ENCODE measurements around the gene EIPR1.

EIPR1 gene

DNA sequence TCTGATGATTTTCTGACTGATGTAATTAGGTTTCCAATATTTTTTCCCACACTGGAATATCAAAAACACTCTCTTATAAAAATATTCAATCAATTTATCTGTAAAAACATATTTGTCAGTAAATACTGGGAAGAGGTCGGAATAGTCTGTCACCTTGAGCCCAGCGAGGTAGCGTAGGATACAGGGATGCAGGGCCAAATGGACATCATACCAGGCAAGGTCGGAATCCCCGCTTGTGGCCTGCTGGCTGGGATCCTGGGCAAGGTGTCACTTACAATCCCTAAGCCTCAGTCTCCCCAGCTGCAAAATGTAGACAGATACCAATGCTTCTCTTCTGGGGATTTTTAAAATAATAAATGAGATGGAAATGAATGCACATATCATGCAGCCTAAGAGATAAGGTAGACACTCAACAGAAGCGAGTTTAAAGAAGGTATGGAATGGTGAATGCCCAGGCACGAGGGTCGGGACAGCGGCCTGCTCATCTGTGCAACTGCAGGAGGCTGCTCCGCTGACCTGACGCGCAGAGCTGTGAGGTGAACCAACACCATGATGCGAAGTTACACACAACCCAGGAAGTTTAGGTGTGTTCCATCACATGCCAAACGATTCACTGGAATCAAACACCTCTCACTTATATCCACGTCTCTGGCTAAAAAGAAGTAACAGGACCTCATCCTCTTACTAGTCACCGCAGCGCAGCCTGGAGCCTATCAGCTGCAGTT is 98.2 kb downstream of the EIPR1 start:
- Histone ChIP-seq H3K4me1 (ENCODE audit: insufficient read depth, low read length) (peaks cover 9% of the 10 kb centered on the region), H3K36me3 (ENCODE audit: insufficient read depth, low read length) (no peaks in the 10 kb centered on the region), H2AFZ (ENCODE audit: low read depth, low read length) (no peak overlapping the region), H3K4me3 (ENCODE audit: low read length) (no peak overlapping the region), H3K27me3 (ENCODE audit: insufficient read depth, low read length) (no peaks in the 10 kb centered on the region), H3K9me3 (ENCODE audit: low read length) (no peaks in the 10 kb centered on the region)

DNA sequence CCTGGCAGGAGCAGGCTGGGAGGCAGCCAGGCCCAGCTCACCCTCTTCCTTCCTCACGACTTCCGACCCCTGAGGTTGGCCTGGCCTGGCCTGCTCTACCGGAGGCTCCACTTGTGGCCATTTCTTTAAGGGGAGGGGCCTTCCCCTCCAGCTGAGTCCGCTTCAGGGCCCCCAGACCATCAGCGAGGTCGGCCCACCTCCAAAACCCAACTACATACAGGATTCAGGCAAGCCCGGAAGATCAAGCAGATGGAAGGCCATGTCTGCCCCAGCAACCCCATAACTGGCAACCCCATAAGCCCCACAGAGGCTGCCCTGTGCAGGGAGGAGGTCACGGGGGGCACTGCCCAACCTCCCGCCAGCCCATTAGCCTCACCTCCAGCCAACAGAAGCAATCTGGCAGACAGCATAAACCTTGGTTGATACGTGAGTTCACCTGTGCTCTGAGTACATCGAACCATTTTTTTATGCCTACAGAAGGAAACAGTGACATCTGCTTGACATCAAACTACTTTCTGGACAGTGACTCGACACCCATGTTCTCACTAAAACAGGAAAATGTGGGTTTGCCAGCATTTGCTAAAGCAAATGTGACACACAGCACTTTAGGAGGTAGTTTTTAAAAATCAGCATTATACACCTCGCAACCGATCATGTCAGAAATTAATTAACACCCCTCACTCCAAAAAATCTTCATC is 98.9 kb downstream of the EIPR1 start:
- H3K4me1 ChIP-seq (ENCODE audit: insufficient read depth, low read length): peaks cover 9% of the 10 kb centered on the region
- no peak overlapping the region for H2AFZ ChIP-seq (ENCODE audit: low read depth, low read length)
- H3K36me3 ChIP-seq (ENCODE audit: insufficient read depth, low read length): no peaks in the 10 kb centered on the region
- no peak overlapping the region for H3K4me3 ChIP-seq (ENCODE audit: low read length)
- no peaks in the 10 kb centered on the region for H3K27me3 ChIP-seq (ENCODE audit: insufficient read depth, low read length)
- no peaks in the 10 kb centered on the region for H3K9me3 ChIP-seq (ENCODE audit: low read length)

DNA sequence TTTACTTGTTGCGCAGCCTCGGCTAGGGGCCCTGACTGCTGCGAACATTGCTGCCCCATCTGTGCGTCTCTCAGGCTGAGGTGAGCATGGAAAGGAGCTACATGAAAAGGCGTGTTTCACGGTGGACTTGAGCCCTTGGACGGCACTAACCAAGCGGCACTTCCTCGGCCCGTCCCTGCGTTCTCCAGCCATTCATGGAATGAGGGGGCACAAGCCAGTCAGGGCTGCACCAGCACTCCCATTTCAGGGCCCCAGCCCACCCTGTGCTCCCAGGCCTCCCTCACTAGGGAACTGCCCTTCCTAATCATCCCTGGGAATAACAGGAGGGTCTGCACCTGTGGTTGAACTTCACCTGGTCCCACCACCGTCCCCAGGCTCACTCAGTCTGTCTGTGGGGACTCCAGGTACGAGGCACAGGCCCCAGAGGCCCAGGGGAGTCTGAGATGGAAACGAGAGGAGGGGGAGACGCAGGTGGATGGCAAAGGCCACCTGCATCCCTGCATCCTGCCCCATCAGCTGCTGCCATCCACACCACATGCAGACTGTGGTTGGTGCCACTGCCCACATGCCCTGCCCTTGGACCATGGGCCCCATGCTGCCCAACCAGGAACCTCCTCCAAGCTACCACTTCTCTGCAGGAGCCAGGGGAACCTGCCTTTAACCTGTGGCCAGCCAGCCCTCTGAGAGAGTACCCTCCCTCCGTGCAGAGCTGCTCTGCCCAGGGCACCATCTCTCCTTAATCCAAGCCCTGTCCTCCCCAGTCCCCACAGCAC is 99.7 kb downstream of the EIPR1 start:
- H3K36me3 ChIP-seq (ENCODE audit: insufficient read depth, low read length): no peaks in the 10 kb centered on the region
- no peak overlapping the region for H3K4me3 ChIP-seq (ENCODE audit: low read length)
- H2AFZ ChIP-seq (ENCODE audit: low read depth, low read length): no peak overlapping the region
- H3K9me3 ChIP-seq (ENCODE audit: low read length): no peaks in the 10 kb centered on the region
- H3K4me1 ChIP-seq (ENCODE audit: insufficient read depth, low read length): peaks cover 9% of the 10 kb centered on the region
- H3K27me3 ChIP-seq (ENCODE audit: insufficient read depth, low read length): no peaks in the 10 kb centered on the region

DNA sequence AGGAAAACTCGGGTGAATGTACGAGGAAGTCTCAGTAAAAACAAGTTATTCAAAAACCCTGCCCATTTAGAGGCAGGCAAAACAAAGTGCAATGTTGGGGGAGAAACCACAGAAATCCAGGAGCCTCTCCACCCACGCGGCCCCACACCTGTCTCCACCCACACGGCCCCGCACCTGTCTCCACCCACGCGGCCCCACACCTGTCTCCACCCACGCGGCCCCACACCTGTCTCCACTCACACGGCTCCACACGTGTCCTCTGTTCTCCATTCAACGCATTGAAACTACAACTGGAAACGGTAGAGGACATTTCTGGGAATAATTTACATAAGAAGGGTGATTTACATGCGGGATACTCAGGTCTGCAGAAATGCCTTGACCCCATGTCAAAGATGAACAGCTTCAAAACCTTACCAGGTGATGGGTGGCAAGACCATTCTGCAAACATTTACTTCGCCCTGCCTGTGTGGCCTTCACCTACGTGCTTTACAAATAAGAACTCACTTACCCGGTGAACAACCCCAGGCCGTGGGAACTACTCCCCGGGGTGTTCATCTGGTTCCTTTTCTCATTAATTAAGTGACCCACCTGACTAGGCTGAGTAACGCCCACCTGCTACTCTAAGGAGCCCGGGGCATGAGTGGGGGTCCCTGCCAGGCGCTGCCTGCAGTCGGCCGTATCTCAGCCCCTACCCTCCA is 100.4 kb downstream of the EIPR1 start:
- Histone ChIP-seq H3K4me1 (ENCODE audit: insufficient read depth, low read length) (peaks cover 4% of the 10 kb centered on the region), H2AFZ (ENCODE audit: low read depth, low read length) (no peak overlapping the region), H3K36me3 (ENCODE audit: insufficient read depth, low read length) (no peaks in the 10 kb centered on the region), H3K27me3 (ENCODE audit: insufficient read depth, low read length) (no peaks in the 10 kb centered on the region), H3K4me3 (ENCODE audit: low read length) (no peak overlapping the region), H3K9me3 (ENCODE audit: low read length) (no peaks in the 10 kb centered on the region)

DNA sequence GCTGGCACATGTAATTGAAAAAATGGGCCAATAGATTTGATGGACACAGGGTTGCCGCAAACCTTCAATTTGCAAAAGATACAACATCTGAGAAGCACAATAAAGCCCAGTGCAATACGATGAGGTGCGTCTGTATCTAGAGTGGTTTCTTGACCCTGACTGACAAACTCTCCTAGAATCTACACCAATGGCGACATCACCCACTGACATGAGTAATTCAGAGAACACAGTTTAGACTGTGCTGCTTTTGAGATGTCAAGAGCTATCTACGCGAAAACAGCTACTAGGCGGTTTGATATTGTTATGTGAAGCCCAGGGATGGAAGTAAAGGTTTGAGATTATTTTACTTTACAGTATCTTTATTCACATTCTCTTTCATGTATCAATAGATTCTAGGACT is 104.9 kb downstream of the EIPR1 start:
- Histone ChIP-seq H2AFZ (ENCODE audit: low read depth, low read length) (no peak overlapping the region), H3K36me3 (ENCODE audit: insufficient read depth, low read length) (no peaks in the 10 kb centered on the region), H3K27me3 (ENCODE audit: insufficient read depth, low read length) (no peaks in the 10 kb centered on the region)

DNA sequence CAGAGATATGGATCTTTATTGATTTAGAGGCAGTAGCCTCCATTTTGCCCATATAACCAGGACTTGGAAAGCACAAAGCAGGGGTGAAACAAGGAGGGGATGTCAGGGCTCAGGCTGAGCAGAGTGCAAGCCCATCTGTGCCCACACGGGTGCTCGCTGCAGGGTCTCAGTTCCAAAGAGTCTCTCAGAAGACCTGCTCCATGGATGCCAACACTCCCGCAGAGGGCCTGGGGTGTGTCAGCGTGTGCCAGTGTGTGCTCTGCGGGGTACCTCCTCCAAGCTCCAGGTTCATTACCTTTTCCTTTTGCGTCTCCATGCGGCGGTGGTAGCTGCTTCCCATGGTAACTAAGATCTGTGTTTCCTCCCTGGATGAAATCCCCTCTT is 107.5 kb downstream of the EIPR1 start:
- peaks cover 9% of the 10 kb centered on the region for H3K9me3 ChIP-seq (ENCODE audit: low read length)
- no peak overlapping the region for H2AFZ ChIP-seq (ENCODE audit: low read depth, low read length)
- H3K27me3 ChIP-seq (ENCODE audit: insufficient read depth, low read length): no peaks in the 10 kb centered on the region
- no peaks in the 10 kb centered on the region for H3K36me3 ChIP-seq (ENCODE audit: insufficient read depth, low read length)
- peaks cover 22% of the 10 kb centered on the region for H3K4me1 ChIP-seq (ENCODE audit: insufficient read depth, low read length)
- H3K4me3 ChIP-seq (ENCODE audit: low read length): no peak overlapping the region

More for the DNA sequence above, 104.9 kb downstream of the EIPR1 start:
- H3K4me1 ChIP-seq (ENCODE audit: insufficient read depth, low read length): no peaks in the 10 kb centered on the region
- H3K4me3 ChIP-seq (ENCODE audit: low read length): no peak overlapping the region
- H3K9me3 ChIP-seq (ENCODE audit: low read length): peaks cover 9% of the 10 kb centered on the region

DNA sequence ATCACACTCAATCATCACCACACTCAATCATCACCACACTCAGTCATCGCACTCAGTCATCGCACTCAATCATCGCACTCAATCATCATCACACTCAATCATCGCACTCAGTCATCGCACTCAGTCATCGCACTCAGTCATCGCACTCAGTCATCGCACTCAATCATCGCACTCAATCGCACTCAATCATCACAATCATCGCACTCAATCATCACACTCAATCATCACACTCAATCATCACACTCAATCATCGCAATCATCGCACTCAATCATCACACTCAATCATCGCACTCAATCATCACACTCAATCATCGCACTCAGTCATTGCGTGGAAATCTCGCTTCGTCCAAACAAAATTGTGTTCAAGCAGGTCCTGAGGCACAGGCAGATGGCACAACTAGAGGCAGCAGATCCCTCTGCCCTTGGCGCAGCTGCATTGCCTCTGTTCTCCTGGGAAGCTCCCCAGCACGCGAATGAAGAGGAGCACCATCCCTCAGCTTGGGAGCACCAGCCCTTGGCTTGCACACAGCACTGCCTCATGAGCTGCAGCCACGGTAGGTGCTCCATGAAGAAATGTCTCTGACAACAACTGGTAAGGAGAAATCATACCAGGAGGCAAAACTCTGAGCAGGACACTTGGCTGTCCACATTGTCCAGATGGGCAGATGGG is 108.1 kb downstream of the EIPR1 start:
- H3K4me3 ChIP-seq (ENCODE audit: low read length): no peak overlapping the region
- no peaks in the 10 kb centered on the region for H3K36me3 ChIP-seq (ENCODE audit: insufficient read depth, low read length)

DNA sequence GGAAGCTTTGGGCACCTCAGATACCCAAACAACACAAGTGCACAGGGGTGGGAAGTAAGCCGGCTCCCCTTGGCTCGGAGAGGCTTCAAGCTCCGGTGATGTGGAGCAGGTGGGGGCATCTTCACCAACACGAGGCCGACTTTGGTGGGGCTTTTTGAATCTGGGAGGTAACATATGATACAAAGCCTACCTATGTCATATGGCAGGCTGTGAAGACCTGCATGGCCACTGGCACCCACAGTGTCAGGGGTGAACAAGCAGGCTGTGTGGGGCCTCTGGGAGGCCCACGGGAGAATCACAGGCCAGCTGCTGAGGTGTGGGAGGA is 109.0 kb downstream of the EIPR1 start:
- H3K4me3 ChIP-seq (ENCODE audit: low read length): no peak overlapping the region
- no peak overlapping the region for H2AFZ ChIP-seq (ENCODE audit: low read depth, low read length)
- H3K27me3 ChIP-seq (ENCODE audit: insufficient read depth, low read length): no peaks in the 10 kb centered on the region
- no peaks in the 10 kb centered on the region for H3K36me3 ChIP-seq (ENCODE audit: insufficient read depth, low read length)
- peaks cover 24% of the 10 kb centered on the region for H3K4me1 ChIP-seq (ENCODE audit: insufficient read depth, low read length)
- H3K9me3 ChIP-seq (ENCODE audit: low read length): peaks cover 9% of the 10 kb centered on the region

More for the DNA sequence above, 108.1 kb downstream of the EIPR1 start:
- Histone ChIP-seq H3K27me3 (ENCODE audit: insufficient read depth, low read length) (no peaks in the 10 kb centered on the region), H3K9me3 (ENCODE audit: low read length) (peaks cover 9% of the 10 kb centered on the region), H3K4me1 (ENCODE audit: insufficient read depth, low read length) (peaks cover 24% of the 10 kb centered on the region), H2AFZ (ENCODE audit: low read depth, low read length) (no peak overlapping the region)

DNA sequence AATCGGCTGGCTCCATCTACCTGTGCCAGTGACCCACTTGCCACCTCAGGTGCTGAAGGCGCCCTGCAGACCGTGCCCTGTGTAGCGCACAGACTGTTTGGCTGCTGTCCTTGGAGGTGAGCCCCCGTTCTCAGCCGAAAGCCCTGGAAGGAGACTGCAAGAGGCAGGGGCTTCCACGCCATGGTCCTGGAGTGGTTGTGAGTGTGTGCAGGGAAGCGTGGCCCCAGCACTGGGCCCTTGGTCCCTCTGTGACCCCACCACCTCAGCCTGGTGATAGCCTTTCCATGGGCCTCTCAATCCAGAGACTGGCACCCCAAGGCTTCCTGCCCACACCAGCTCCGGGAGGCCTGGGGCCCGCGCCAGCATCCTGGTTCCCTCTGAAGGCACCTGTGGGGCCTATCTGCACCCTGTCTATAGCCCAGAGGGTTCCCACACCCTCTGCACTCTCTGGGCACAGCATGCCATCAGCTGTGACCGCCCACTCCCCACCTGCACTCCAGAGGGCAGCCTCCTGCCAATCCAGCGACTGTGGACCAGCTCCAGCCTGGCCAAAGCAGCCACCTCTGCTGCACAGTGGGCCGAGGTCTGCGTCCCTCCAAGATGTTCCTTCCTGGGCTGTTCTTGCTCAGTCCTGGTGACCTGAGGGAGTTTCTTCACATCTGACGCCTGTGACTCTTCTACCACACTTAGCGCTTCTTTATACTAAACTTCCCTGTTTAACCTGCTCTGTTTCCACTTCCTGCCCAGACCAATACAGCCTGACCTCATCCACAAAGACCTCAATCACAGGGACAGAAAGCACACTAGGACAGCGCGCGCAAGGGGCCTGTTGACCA is 109.5 kb downstream of the EIPR1 start:
- Histone ChIP-seq H3K36me3 (ENCODE audit: insufficient read depth, low read length) (no peaks in the 10 kb centered on the region), H2AFZ (ENCODE audit: low read depth, low read length) (no peak overlapping the region), H3K27me3 (ENCODE audit: insufficient read depth, low read length) (no peaks in the 10 kb centered on the region), H3K4me1 (ENCODE audit: insufficient read depth, low read length) (peaks cover 24% of the 10 kb centered on the region), H3K9me3 (ENCODE audit: low read length) (peaks cover 9% of the 10 kb centered on the region), H3K4me3 (ENCODE audit: low read length) (no peak overlapping the region)

DNA sequence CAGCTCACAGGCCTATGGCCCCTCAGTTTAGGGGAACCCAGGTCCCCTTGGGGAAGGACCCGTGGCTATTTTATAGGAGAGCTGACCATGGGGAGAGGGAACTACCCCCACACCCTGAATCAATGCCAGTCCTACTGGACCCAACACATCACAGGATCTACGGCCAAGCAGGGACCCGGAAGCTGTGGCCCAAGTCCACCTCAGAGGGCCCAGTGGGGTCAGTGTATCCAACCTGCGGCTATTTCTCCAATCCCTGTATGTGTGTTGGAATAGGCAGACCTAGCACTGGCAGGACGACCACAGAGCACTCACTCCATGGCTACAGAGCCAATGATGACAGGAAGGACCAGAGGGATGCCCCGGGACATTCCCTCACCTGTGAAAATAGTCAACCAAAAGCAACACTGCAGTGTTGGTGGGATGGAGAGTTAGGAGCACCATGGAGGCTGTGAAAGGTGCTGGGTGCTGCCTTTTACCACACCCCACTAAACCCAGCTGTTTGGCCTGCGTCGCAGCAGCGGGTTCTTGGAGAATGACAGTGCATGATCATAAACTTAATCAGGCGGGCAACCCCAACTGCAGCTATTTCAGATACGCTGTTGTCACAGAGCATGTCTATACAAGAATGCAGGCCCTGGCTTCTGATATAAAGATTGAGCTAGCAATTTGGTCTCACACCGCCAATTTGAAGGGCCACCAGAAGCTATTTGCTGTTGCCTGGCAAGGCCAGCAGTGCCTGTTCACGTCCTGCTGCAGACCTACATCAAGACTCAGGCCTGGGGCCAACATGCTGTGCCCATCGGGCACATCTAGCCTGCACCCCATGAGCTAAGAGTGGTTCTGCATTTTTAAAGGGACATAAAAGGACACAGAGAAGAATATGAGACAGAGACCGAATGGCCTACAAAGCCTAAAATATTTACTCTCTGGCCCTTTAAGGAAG is 110.4 kb downstream of the EIPR1 start:
- H3K27me3 ChIP-seq (ENCODE audit: insufficient read depth, low read length): no peaks in the 10 kb centered on the region
- peaks cover 9% of the 10 kb centered on the region for H3K9me3 ChIP-seq (ENCODE audit: low read length)
- H3K4me3 ChIP-seq (ENCODE audit: low read length): no peak overlapping the region

More for the DNA sequence above, 110.4 kb downstream of the EIPR1 start:
- no peaks in the 10 kb centered on the region for H3K36me3 ChIP-seq (ENCODE audit: insufficient read depth, low read length)
- H3K4me1 ChIP-seq (ENCODE audit: insufficient read depth, low read length): peaks cover 24% of the 10 kb centered on the region
- H2AFZ ChIP-seq (ENCODE audit: low read depth, low read length): no peak overlapping the region
